SU-DHL-6 (cell line): ENCODE data around the gene MLLT10.

Source experiments
- H2AFZ ChIP-seq: fragments of 200-600 bp; sonication (generic); 2 replicates; pipeline ENCODE4 v1.6.1; 2014; ENCODE audit warnings: low read depth, mild to moderate bottlenecking, moderate library complexity, mixed read lengths, antibody characterized with exemption, low read length; ENCODE audit not compliant: severe bottlenecking
- H3F3A ChIP-seq: fragments of 200-600 bp; shearing (Covaris generic); 2 replicates; pipeline ENCODE4 v1.6.0; 2016; ENCODE audit warnings: antibody characterized with exemption, mild to moderate bottlenecking; ENCODE audit not compliant: insufficient read depth
- H3K27ac ChIP-seq: fragments of 200-600 bp; sonication (generic); 2 replicates; pipeline ENCODE4 v1.5.1; 2016; ENCODE audit warnings: low read depth, mild to moderate bottlenecking, low read length, moderate library complexity, mixed read lengths
- H3K27me3 ChIP-seq: fragments of 200-600 bp; sonication (generic), shearing (Covaris generic); 2 replicates; pipeline ENCODE4 v1.6.0; 2014; ENCODE audit warnings: mild to moderate bottlenecking, low read length
- H3K36me3 ChIP-seq: fragments of 200-600 bp; sonication (generic); 2 replicates; pipeline ENCODE4 v1.6.1; 2014; ENCODE audit warnings: mild to moderate bottlenecking, low read length, mixed read lengths
- H3K4me2 ChIP-seq: fragments of 300-600, 200-600 bp; shearing (Covaris generic), sonication (generic); 2 replicates; pipeline ENCODE4 v1.6.0; 2014; ENCODE audit warnings: low read length, low read depth, mild to moderate bottlenecking; ENCODE audit not compliant: poor library complexity, severe bottlenecking
- H3K4me3 ChIP-seq: fragments of 200-600 bp; sonication (generic); 2 replicates; pipeline ENCODE4 v1.5.1; 2014; ENCODE audit warnings: antibody characterized with exemption, low read length, mild to moderate bottlenecking, mixed read lengths; ENCODE audit not compliant: insufficient read depth, poor library complexity, severe bottlenecking
- H3K79me2 ChIP-seq: fragments of 200-600 bp; sonication (generic); 2 replicates; pipeline ENCODE4 v1.6.1; 2014; ENCODE audit warnings: mild to moderate bottlenecking, low read length, moderate library complexity; ENCODE audit not compliant: insufficient read depth
- H3K9ac ChIP-seq: fragments of 200-600 bp; sonication (generic); 2 replicates; pipeline ENCODE4 v1.7.0; 2014; ENCODE audit warnings: mild to moderate bottlenecking, low read length
- H3K9me2 ChIP-seq: fragments of 200-600 bp; sonication (generic); replicated peaks from 2 replicates; pipeline ENCODE4 v1.6.1; 2014; ENCODE audit warnings: low read length; ENCODE audit not compliant: insufficient read depth
- H3K9me3 ChIP-seq: fragments of 200-600 bp; sonication (generic); 2 replicates; pipeline ENCODE4 v1.6.1; 2014; ENCODE audit warnings: low read length, mixed read lengths; ENCODE audit not compliant: insufficient read depth
- H4K20me1 ChIP-seq: fragments of 200-600 bp; sonication (generic); 2 replicates; pipeline ENCODE4 v1.6.1; 2014; ENCODE audit warnings: low read depth, mild to moderate bottlenecking, antibody characterized with exemption, low read length, moderate library complexity, mixed read lengths
- CTCF ChIP-seq: fragments of 200-600 bp; sonication (generic); IDR thresholded peaks from one replicate; pipeline ENCODE4 v1.5.1; 2017; ENCODE audit warnings: antibody characterized with exemption, mild to moderate bottlenecking, low read length, moderate library complexity; ENCODE audit not compliant: insufficient read depth, poor library complexity, severe bottlenecking
- EZH2phosphoT487 ChIP-seq: fragments of 200-600 bp; sonication (generic), shearing (Covaris generic); conservative IDR thresholded peaks from 2 replicates; pipeline ENCODE4 v1.6.1; 2018; ENCODE audit warnings: mild to moderate bottlenecking, antibody characterized with exemption, low read length, moderate library complexity, mixed read lengths

MLLT10 gene

GRCh38 chr10:21754410-21755011 lies 220.5 kb downstream of the MLLT10 start:
- Histone ChIP-seq H3K9me3 (no peaks in the 10 kb centered on the region), H3K9ac (no peak overlapping the region), H3K4me3 (no peak overlapping the region), H2AFZ (no peak overlapping the region), H4K20me1 (no peaks in the 10 kb centered on the region), H3K36me3 (no peaks in the 10 kb centered on the region), H3K27ac (no peak overlapping the region), H3K9me2 (no peaks in the 10 kb centered on the region), H3F3A (no peaks in the 10 kb centered on the region), H3K27me3 (no peaks in the 10 kb centered on the region), H3K79me2 (no peaks in the 10 kb centered on the region), H3K4me2 (no peak overlapping the region)
- TF ChIP-seq CTCF (no peak), EZH2phosphoT487 (no peak)

- no peaks in the 10 kb centered on the region for H3F3A ChIP-seq
- H2AFZ ChIP-seq, result no peak overlapping the region
- no peaks in the 10 kb centered on the region for H3K79me2 ChIP-seq
- no peaks in the 10 kb centered on the region for H3K9me3 ChIP-seq
- TF ChIP-seq CTCF (no peak), EZH2phosphoT487 (no peak)
- H3K4me3 ChIP-seq, result no peak overlapping the region
- H3K9me2 ChIP-seq, result no peaks in the 10 kb centered on the region
- no peak overlapping the region for H3K9ac ChIP-seq
- H3K27me3 ChIP-seq, result no peaks in the 10 kb centered on the region
- no peak overlapping the region for H3K4me2 ChIP-seq
- H4K20me1 ChIP-seq, result no peaks in the 10 kb centered on the region
- no peak overlapping the region for H3K27ac ChIP-seq
- no peaks in the 10 kb centered on the region for H3K36me3 ChIP-seq
Observed at GRCh38 chr10:21756707-21757106, 222.7 kb downstream of the MLLT10 start.

GRCh38 chr10:21757185-21757901 lies 223.3 kb downstream of the MLLT10 start:
- Histone ChIP-seq H3K4me3 (no peak overlapping the region), H3K79me2 (no peaks in the 10 kb centered on the region), H3K9me3 (no peaks in the 10 kb centered on the region), H3K36me3 (no peaks in the 10 kb centered on the region), H3F3A (no peaks in the 10 kb centered on the region), H3K27ac (no peak overlapping the region), H3K27me3 (no peaks in the 10 kb centered on the region), H4K20me1 (no peaks in the 10 kb centered on the region), H3K4me2 (no peak overlapping the region), H2AFZ (no peak overlapping the region), H3K9me2 (no peaks in the 10 kb centered on the region), H3K9ac (no peak overlapping the region)
- TF ChIP-seq EZH2phosphoT487 (no peak), CTCF (no peak)
